ENCODE measurements around the gene TTC28. TPM values are rescaled to one million over a fixed set of nuclear protein-coding genes. Genes with fewer than 3 reads are reported as not detected.
A peak's percentile ranks its signal among the peaks of the same experiment; 100 is the strongest.

TTC28 gene
- total and polyA plus RNA-seq, 7 donors, result 0.23 to 102 (median 46.1) TPM

DNA sequence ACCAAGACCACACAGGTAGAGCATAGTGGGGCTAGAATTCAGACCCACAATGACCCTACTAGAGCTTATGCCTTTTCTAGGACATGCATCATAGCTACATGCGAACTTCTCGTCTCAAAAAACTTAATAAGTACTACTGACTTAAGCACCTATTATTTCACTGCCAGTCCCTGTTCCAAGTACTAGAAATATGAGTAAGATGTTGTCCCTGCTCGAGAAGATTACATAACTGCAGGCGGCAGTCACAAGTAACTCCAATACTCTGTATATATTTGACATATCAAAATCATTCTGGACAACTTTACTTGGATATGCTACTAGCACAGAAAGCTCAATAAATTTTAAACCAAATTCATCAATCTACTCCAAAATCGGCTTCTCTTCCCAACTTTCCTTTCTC lies 235.0 kb downstream of the TTC28 start:
- Histone ChIP-seq H3K27me3 (no peaks in the 10 kb centered on the region), H3K4me3 (no peak overlapping the region), H3K36me3 (no peaks in the 10 kb centered on the region), H3K9me3 (no peaks in the 10 kb centered on the region), H3K4me1 (peaks cover 0 to 37% (median 22%) of the 10 kb centered on the region in 4 donors), H3K27ac (no peak overlapping the region)
- TF ChIP-seq EP300 (IDR thresholded peaks at IDR 0.05), result no peak
- TF ChIP-seq, protein P1, sequence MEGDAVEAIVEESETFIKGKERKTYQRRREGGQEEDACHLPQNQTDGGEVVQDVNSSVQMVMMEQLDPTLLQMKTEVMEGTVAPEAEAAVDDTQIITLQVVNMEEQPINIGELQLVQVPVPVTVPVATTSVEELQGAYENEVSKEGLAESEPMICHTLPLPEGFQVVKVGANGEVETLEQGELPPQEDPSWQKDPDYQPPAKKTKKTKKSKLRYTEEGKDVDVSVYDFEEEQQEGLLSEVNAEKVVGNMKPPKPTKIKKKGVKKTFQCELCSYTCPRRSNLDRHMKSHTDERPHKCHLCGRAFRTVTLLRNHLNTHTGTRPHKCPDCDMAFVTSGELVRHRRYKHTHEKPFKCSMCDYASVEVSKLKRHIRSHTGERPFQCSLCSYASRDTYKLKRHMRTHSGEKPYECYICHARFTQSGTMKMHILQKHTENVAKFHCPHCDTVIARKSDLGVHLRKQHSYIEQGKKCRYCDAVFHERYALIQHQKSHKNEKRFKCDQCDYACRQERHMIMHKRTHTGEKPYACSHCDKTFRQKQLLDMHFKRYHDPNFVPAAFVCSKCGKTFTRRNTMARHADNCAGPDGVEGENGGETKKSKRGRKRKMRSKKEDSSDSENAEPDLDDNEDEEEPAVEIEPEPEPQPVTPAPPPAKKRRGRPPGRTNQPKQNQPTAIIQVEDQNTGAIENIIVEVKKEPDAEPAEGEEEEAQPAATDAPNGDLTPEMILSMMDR (IDR thresholded peaks at IDR 0.05), result no peak
- TF ChIP-seq POLR2AphosphoS5 (IDR thresholded peaks at IDR 0.05), result no peak
- no peak for TF ChIP-seq POLR2A (IDR thresholded peaks at IDR 0.05)
- WGBS, 2 donors, result 84% methylated on average over 5 of the region's 5 CpGs
- no peak for DNase-seq
- intact Hi-C loops (cut with DNase I), result loop anchor here (5.0 to 10.0 kb wide), 3 partner anchors 150 to 422 kb away; no protein-coding TSS in a partner anchor

DNA sequence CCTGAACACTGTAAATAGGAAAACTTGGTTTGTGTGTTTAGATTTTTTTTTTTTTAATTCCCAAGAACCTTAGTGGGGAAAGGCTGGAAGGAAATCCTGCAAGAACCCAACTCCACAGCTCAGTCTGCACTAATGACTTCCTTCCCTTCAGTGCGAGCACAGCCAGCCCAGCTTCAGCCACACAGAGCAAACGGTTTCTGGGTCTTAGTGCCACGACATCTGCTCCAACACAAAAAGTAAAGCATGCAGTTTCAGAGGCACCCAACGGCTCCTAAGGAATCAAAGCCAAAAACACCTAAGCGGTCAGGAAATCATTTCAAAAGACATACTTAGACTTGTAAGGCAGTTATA lies 236.1 kb downstream of the TTC28 start:
- 3% methylated on average over 5 of the region's 5 CpGs for WGBS, 2 donors
- Histone ChIP-seq H3K4me1 (peaks cover 0 to 37% (median 22%) of the 10 kb centered on the region in 4 donors), H3K9me3 (no peaks in the 10 kb centered on the region), H3K4me3 (peak overlapping the region; percentile 35 to 65 (median 56)), H3K27me3 (no peaks in the 10 kb centered on the region), H3K36me3 (no peaks in the 10 kb centered on the region), H3K27ac (peak overlapping the region; percentile 74 to 85 (median 77))
- intact Hi-C loops (cut with DNase I), result loop anchor here (5.0 to 10.0 kb wide), 3 partner anchors 151 to 421 kb away; no protein-coding TSS in a partner anchor
- peak; percentile 84 for DNase-seq
- TF ChIP-seq POLR2A (IDR thresholded peaks at IDR 0.05) (peak in 1 of 2 donors; percentile 22), EP300 (IDR thresholded peaks at IDR 0.05) (no peak), POLR2AphosphoS5 (IDR thresholded peaks at IDR 0.05) (peak; percentile 49 to 84 (median 82))
- TF ChIP-seq, protein P1 (IDR thresholded peaks at IDR 0.05), result no peak

DNA sequence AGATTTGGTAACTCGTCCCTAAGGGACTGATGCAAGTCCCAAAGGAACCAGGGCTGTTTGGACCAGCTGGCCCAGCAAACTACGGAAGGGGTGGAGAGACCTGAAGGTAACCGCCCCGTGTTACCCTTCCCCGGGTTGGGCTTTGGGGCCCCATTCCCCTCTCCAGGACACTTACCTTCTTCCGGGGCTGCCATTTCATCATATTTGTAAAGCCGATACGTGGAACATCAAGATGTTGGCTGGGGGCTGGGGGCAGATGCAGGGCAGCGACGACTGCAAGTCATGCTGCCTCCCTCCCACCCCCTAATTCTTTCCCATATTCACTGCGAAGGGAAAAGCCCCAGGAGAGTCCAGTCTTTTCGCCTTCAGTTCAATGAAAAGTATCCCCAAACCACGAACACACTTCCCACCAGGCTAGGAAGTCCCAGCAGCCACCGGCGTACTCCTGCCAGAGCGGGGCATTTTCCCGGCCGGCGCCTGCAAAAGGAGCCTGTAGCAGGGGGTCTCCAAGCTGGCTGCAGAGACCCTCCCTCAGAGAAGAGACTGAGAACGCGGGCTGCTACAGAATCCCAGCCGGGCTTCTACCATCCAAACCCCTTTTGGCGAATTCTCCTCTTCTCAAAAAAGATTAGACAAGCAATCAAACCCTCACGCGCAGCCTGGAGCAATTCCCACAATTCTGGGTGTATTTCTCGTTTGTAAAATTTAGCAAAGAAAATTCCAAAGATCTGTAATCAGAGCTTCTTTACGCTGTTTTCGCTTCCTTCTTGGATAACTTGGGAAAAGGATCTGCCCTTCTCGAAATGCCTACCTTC lies 236.7 kb downstream of the TTC28 start:
- no peaks in the 10 kb centered on the region for H3K27me3 ChIP-seq
- peak; percentile 68 for DNase-seq
- WGBS, 2 donors, result 1% methylated on average over 29 of the region's 29 CpGs
- H3K4me1 ChIP-seq, result peaks cover 0 to 37% (median 22%) of the 10 kb centered on the region in 4 donors
- peak overlapping the region; percentile 35 to 65 (median 56) for H3K4me3 ChIP-seq
- peak overlapping the region; percentile 74 to 85 (median 77) for H3K27ac ChIP-seq
- H3K36me3 ChIP-seq, result no peaks in the 10 kb centered on the region
- no peaks in the 10 kb centered on the region for H3K9me3 ChIP-seq
- intact Hi-C loops (cut with DNase I), result loop anchor here (5.0 to 10.0 kb wide), 3 partner anchors 152 to 421 kb away; no protein-coding TSS in a partner anchor
- TF ChIP-seq POLR2A (IDR thresholded peaks at IDR 0.05) (no peak), POLR2AphosphoS5 (IDR thresholded peaks at IDR 0.05) (no peak), EP300 (IDR thresholded peaks at IDR 0.05) (no peak)
- TF ChIP-seq, protein P1 (IDR thresholded peaks at IDR 0.05), result no peak

DNA sequence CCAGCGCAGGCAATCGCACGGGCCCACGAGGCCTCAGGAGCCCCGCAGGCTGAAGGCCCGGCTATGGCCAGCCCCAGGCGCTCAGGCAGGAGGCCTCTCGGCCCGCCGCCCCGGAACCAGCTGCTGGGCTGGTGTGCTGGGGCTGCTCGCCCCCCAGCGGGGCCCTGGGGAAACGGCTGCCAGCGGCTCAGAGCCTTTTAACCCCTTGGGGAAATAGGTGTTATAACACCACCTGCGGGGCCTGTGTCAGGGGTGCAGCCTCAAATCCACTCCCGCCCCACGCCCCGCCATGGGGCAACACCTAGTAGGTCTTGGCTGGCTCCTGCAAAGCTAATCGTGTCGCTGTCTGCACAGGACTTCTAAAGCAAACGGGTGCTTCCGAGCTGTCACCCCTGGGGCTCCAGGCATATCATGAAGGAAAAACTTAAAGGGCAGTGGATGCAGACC lies 237.4 kb downstream of the TTC28 start:
- Histone ChIP-seq H3K27me3 (no peaks in the 10 kb centered on the region), H3K4me3 (peak overlapping the region; percentile 35 to 65 (median 56)), H3K4me1 (peaks cover 0 to 37% (median 22%) of the 10 kb centered on the region in 4 donors), H3K27ac (peak overlapping the region; percentile 74 to 85 (median 77)), H3K9me3 (no peaks in the 10 kb centered on the region), H3K36me3 (no peaks in the 10 kb centered on the region)
- DNase-seq, result peak; percentile 85
- intact Hi-C loops (cut with DNase I), result loop anchor here (5.0 to 10.0 kb wide), 3 partner anchors 153 to 420 kb away; no protein-coding TSS in a partner anchor
- no peak for TF ChIP-seq POLR2A (IDR thresholded peaks at IDR 0.05)
- TF ChIP-seq, protein P1 (IDR thresholded peaks at IDR 0.05), result peak; percentile 33 to 65 (median 62)
- TF ChIP-seq POLR2AphosphoS5 (IDR thresholded peaks at IDR 0.05), result peak in 1 of 4 donors; percentile 29
- WGBS, 2 donors, result 0% methylated on average over 23 of the region's 23 CpGs

Measured in sigmoid colon (tissue), 7 donors.